NCI-H2171 (cell line): Measurements from ENCODE around the gene CUX1.

Experiments
- DNase-seq: peaks from one replicate; lab custom pipeline; 2025; lab: John Stamatoyannopoulos, UW

The CUX1 gene

DNA sequence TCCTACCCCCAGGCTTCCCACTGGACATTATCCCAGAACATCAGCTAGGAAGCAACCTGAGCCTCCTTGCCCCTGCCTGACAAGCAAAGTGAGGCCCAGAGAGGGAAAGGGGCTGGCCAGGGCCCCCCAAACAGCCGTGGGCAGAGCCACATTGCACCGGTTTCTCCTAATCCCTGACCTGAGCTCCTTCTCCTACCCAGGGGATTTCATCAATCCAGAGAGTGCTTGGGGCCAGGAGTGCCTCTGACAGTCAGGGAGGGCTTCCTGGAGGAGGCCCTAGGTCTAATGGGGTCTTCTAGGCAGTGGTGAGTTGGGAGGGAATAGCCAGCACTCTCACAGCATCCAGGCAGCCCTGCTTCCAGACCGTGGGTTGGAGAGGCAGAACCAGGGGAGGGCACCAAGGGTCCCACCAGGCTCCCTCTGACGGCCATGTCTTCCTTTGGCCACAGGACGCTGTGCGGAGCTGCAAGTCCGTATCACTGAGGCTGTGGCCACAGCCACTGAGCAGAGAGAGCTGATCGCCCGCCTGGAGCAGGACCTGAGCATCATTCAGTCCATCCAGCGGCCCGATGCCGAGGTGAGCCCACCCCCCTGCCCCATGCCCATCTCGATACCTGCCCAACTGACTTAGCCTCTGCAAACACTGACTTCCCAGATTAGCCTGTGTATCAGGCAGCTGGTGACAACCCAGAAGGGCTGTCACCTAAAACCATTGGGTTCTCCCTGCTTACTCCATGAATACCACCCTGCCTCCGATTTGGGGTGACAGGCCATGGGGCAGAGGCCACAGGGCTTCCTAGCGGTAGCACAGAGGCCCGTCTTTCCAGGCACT lies 455.7 kb downstream of the CUX1 start:
- DNase-seq: no peak

DNA sequence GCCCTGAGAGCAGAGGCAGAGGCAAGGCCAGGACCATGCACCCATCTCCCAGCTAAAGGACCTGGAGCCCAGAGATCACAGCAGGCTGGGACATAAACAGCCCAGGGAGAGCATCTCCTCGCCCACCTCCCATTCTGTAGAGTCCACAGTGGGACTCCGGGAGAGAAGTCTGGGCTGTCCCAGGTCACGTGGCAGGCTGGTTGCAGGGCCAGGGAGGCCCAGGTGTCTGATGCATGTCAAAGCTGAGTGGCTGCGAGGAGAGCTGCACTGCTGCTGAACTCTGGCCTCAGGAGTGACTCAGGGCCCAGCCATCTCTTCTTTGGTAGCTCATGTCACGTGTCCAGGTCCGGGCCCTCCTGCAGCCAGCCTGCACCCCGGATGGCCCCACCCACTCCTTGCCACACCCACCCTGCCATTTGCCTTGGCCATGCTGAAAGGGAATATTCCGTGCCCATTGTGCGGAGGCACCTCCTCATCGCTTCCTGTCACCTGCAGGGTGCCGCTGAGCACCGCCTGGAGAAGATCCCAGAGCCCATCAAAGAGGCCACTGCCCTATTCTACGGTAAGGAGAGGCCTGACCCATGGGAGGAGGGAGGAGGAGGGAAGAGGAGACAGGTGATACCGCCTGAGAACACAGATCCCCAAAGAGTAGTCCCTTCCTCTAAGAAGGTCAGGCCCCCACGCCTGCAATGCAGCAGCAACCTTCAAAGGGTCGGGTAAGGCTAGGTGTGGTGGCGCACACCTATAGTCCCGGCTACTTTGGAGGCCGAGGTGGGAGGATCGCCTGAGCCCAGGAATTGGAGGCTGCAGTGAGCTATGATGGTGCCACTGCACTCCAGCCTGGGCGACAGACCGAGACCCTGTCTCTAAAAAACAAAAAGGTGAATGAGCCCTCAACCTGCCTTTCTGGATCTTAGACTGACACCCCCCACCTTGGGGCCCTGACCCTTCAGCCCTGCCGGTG lies 456.6 kb downstream of the CUX1 start:
- DNase-seq: no peak

DNA sequence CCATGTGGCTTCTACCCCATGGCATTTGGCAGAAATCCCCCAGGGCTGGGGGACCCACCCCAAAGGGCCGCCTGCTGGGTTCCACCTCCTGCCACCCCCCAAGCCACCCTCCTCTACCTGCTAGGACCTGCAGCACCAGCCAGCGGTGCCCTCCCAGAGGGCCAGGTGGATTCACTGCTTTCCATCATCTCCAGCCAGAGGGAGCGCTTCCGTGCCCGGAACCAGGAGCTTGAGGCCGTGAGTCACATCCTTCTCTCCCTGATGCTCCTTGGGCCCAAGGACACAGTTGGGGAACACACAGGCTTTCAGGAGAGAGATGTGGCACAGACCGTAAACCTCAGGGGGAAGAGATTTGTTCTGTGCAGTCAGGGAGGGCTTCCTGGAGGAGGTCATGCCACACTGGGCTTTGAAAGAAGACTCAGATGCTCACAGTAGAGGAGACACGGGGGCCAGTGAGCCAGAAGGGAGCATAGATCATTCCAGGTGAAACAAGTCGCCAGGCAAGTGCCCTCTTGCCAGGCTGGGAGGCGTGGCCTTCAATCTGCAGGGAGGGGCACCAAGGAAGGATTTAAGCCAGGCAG lies 457.8 kb downstream of the CUX1 start:
- no peak for DNase-seq

DNA sequence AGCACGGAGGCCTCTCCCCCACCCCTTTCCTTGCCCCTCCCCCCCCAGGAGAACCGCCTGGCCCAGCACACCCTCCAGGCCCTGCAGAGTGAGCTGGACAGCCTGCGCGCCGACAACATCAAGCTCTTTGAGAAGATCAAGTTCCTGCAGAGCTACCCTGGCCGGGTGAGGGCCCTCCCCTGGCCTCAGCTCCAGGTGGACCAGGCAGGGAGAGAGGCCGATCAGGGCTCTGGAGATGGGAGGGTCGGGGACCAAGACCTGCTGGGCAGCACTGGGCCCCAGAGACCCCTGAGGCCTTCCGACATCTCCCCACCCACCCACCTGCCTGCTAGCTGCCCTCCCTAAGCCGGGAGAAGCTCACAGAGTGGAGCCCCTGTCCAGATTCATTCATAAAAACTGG lies 460.5 kb downstream of the CUX1 start:
- DNase-seq: no peak

DNA sequence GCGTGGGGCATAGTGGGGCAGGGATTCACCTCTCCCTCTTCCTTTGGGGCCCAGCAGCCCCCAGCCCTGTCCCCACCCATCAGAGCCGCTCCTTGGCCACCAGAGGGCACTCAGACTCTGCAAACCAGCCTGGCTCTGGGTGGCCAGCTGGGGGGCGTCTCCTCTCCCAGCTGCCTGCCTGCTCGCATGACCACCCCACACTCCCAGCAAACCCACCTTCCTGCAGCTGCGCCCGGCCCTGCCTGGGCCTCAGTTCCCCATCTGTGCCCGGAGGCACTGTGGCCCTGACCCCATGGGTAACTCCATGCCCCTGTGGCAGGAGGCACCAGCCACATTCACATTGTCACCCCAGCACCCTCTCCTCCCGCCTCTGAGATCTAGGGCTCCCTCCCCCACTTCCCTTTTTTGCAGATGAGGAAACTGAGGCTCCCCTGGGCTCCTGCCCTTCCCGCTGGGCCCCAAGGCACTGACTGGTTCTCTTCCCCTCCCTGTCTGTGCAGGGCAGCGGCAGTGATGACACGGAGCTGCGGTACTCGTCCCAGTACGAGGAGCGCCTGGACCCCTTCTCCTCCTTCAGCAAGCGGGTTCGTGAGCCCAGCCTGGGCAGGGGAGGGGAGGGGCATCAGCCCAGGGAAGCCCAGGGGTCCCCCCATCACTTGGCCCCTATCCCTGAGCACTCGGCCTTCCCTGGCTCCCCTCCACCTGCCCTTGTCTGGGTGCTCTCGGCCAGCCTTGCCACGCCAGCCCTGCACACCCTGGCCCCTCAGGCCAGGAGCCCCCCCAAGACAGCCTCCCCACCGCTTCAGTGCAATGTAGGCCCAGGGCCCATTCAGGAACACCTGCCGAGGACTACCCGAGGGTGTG lies 462.3 kb downstream of the CUX1 start:
- peak; percentile 29 for DNase-seq

DNA sequence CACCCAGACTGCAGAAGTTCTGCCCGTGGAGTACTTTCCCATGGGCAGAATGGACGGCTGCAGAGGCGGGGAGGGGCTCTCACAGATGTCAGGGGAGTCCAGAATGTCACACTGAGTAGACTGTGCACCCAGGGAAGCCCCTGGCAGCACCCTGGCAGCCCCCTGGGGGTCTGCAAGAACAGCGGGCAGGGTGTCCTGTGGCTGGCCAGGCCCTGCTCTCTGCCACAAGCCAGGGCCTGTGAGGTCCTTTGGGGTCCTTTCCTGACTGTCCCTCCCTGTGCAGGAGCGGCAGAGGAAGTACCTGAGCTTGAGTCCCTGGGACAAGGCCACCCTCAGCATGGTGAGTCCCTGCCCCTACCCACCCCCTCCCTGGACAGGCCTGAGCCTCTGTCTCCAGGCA lies 463.1 kb downstream of the CUX1 start:
- no peak for DNase-seq

DNA sequence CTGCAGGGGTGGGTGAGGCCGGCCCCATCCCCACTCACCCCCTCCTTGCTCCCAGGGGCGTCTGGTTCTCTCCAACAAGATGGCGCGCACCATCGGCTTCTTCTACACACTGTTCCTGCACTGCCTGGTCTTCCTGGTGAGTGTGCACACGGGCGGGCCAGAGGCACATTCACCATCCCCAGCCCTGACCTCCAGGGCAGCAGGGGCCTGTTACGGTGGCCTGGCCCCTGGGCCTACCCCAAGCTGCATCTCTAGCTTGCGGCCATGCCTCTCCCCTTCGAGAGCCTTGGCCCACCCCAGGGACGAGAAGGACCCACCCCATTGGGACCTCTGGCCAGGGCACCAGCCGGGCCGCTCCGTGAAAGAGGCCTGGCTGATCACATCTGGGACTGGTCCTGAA lies 464.4 kb downstream of the CUX1 start:
- no peak for DNase-seq

DNA sequence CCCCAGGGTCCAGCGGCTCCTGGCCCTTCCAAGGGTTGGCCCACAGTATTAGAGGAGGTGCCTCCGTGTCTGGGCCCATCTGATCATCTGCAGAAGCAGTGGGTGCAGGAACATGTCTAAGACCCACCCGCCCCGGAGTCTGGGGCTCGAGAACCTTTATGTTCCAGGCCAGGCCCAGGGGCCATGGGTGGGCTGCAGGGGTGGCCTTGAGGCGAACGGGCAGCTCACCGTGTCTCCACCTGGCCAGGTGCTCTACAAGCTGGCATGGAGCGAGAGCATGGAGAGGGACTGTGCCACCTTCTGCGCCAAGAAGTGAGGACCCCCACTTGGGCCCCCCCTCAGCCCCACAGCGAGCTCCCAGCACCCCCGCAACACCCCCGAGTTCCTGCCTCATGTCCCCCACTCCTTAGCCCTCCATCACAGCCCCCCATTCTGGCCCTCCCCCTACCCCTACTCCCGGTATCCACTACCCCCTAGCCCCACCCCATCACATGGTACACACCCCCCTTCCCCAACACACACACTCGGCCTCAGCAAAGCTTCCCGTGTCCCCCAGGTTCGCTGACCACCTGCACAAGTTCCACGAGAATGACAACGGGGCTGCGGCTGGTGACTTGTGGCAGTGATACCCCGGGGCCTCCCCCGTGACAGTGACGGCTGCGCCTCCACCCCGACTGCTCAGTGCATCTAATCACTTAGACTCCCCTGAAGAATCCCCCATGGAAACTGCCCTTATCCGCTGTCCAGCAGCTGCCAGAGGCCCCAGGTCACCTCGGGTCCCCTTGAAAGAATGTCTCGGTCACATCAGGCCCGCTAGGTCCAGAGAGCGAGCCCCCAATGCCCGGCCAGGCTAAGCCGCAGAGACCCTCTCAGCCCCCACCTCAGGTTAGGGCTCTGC lies 465.3 kb downstream of the CUX1 start:
- no peak for DNase-seq

DNA sequence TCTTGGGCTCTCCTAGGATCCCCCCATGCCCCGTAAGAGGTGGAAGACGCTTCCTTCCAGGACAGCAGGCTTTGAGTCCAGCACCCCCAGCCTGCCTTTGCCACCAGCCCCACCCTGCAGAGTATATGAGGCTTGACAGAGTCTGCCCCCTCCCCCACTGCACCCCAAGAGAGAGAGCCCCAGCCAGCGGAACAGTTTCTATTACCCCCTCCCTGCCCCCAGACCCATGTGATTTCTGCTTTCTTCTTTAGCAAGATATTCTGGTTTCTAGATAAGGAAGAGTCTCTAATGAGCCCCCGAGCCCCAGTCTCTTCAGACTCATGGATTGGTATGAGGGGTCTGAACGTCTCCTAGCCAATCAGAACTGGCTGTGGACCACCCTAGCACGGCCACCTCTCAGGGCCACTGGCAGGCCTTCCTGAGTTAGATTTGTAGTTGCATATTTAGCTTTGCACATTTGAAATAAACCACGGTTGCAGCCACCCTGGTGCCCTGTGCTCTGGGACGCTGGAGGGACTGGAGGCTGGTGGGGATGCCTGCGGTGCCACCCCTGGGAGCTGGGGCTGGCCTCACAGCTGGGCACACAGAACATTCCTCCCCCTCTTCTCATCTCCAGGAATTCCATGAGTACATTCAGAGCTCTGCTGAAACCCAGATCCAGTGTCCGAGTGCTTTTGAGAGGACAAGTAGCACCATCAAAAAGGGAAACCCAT lies 466.2 kb downstream of the CUX1 start:
- DNase-seq: no peak

DNA sequence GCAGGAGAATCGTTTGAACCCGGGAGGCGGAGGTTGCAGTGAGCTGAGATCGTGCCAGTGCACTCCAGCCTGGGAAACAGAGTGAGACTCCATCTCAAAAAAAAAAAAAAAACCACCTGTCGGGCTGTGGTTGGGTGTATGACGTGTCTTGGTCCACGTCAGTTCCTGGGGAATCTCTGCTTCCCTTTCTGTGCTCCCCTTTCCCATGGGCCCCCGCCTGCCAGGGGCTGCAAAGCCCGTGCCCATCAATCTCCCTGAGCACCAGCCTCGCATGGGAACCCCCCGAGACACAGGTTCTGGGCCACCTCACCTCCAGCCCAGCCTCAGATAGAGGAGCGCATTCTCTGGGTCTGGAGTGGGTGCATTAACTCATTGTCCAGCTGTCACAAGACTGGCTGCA lies 467.0 kb downstream of the CUX1 start:
- DNase-seq: no peak

DNA sequence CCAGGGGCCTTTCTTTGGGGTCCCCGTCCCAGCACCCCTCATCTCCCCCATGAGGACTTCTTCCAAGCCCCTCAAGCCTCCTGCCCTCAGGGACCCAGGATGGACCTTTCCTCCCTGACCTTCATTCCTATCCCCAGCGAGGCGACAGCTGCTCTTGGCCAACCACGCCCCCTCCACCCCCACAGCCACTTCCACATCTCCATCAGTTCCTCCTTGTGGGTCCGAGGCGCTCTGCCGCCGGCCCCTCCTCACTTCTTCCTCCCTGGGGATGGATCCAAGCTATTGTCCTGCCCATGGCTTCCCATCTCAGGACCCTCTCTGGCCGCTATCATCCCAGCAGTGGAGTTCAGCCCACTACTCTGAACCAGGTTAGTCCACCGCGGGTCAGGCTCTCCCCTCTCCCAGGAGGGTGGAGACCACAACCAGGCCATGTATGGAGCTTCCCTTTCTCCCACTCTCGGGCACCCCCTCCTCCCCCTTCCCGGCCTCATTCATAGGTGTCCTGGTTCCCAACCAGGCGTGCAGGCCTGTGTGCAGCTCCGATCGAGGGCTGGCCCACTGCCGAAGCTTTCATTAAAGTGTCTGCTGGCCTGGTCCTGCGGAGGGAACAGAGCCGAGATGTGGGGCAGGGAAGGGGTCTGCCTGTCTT lies 467.6 kb downstream of the CUX1 start:
- DNase-seq: no peak

DNA sequence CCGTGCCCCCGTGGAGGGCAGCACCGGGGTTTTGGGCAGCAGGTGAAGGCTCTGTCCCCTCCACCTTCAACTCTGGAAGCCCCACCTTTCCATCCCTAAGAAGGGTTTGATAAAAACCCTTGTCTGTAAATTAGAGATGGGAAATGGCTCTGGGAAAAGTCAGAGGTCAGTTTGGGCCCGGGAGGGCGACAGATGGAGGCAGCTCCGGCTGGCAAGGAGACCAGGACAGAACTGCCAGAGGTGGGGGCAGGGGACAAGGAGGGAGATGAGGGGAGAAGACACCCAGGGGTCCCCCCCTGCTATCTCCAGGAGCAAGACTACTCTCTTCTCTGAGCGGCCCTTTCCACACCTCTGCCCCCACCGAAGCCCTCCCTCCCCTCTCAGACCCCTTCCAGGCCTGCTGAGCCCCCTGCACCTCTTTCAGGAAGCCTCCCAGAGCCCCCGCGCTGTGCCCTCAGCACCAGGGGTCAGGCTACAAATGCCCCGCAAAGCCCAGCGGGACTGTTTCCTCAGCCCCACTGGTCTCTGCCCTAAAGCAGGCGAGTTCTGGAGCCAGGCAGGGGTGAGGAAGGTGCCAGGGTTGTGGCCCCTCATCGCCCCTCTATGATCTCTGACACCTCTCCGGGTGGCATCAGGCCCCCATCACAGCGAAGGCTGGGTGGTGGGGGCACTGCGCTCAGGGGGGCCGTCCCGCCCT lies 468.3 kb downstream of the CUX1 start:
- DNase-seq: no peak

DNA sequence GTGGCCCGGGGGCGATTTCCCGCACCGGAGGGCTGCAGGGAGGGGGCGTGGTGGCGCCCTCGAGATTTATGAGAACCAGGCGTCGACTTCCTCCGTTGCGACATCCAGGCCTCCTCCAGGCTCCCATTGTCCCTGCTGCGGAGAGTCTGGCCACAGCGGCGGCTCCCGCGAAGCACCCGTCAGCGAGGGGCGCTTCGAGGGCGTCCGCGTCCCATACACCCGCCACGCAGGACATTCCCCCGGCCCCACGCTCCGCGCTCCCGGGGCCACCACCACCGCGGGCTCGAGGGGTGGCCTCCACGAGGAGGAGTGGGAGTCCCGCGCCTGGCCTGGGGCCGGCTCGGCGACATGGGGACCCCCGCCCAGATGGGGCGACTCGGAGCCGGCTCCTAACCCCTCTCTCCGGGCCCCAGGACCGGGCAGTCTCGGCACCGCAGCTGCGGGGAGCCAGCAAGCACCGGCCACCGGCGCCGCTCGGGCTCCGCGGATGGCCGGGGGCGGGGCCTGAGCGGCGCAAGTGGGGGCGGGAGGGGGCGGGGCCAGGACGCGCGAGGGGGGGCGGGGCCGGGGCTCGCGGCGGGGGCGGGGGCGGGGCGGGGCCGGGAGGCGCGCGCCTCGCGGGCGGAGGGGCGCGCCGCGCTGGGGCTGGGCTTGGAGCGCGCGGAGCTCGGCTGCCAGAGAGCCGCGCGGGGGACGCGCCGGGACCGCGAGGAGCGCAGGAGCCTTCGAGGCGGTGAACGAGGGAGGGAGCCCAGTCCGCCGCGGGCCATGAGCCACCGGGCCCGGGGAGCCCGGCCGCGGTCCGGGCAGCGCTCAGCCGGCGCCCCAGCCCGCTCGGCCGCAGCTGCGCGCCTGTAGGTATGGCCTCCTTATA lies 469.0 kb downstream of the CUX1 start, which contains the start of gene SH2B2:
SH2B2 (plus strand) TSS at position 632 of the 874 bp plus-strand sequence. CDS start 13,683 bp downstream, outside the sequence.
- DNase-seq: peak; percentile 61

DNA sequence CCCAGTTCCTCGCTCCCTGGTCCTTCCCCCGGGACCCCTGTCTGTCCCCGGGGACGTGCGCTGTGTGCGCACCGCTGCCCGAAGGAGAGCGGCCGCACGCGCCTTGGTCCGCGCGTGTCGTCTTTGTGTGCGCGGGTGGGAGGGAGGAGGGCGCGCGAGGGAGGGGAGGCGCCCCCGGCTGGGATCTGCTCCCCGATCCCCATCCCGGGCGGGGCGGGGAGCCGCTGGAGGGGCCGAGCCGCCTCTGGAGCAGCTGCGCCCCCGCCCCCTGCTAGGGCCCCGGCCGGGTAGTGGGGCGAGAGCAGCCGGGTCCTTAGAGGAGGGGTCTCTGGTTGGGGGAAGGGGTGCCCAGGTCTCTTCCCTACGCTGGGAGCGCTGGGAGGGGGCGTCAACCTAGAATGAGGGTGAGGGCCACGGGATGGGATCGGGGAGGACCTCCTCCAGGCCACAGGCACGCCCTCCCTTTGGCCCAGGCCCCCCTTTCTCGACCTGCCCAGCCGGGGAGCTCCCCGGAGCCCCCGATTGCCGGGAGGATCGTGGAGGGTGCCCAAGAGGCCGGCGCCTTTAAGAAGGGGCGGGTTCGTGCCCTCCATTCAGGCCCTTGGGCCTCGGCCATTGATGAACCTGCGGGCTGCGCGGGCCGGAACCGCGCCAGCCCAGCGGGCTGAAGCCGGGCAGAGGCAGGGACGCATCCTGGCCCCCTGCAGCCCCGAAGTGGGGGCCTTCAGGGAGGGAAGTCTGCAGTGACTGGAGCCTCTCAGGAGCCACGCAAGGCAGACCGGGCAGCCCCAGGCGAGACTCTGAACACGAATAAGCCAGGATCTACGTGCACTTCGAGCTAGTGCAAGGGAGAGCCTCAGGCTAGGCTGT lies 469.9 kb downstream of the CUX1 start:
- DNase-seq: no peak

DNA sequence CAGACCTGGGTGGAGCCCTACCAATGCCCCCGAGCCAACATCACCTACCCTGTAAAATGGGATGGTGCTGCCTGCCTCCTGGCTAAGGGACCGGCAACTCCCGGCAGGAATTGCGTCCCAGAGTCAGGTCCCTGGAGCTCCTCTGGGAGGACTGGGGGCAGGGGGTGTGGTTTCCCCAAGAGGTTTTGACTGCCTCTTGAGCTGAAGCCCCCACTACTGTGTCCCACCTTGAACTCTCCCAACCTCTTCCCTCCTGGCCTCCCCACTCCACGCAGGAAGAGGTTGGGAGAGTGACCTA lies 470.5 kb downstream of the CUX1 start:
- no peak for DNase-seq

DNA sequence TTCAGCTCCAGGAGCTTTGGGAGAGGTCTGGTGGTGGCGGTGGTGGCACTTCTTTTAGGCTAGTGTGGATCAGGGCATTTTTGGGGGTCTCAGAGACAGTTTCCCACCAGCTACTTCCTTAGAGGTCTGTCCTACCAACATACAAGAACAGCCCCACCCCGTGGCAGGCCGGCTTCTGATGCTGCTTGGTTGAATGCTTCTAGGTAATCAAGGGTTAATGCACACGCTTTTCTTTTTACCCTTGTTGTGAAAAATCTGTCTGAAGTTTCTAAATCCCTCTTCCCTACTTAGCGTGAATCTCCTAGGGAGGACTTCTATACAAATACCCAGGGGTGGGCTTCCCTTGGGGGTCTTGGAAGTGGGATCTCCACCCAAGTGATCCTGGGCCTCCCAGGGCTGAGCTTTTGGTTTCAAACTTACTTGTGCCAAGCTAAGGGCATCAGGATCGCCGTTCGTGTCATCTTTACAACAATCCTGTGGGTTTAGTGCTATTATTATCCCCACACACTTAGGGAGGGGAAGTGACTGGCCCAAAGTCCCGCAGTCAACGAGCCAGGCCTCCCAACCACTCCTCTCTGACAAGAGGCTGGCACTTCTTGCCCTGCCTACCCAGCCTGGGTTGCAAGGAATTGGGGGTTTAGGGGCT lies 471.0 kb downstream of the CUX1 start:
- no peak for DNase-seq
